Right ventricle myocardium inferior (tissue), 1 donor: ENCODE results near the gene MRNIP. TPM values are rescaled to one million over a fixed set of nuclear protein-coding genes. Genes with fewer than 3 reads are reported as not detected.
"Not testable (repeated sequence)": the region's sequence is repeated elsewhere in the genome, so short reads cannot be mapped to it uniquely, and the experiment has no call there.

ENCODE experiments used
- ATAC-seq: fragments of 200-7000 bp; cut with Tn5 transposase; one replicate; pipeline ENCODE4 v1.9.1; 2020; ENCODE audit warnings: mild to moderate bottlenecking, moderate library complexity
- DNase-seq: peaks from one replicate; pipeline ENCODE4 v3.0.0; 2021; ENCODE audit errors: missing footprints
- intact Hi-C: fragments of 100-400 bp; cut with DNase I; formaldehyde crosslinking; loops from one replicate; pipeline ENCODE4 v1.11.0; 2022
- total RNA-seq: library from RNA; stranded (reverse); fragmentation: NEBNext Ultra II Directional; extraction: Animal tissue kit (Norgen Biotek cat#: 25700); gene quantifications from one replicate; pipeline ENCODE4 v1.2.1, GENCODE V29; 2021
- donor health status: DM: no; HTN: yes; CAD: no; lungs with severe emphysema.

The MRNIP gene
- total RNA-seq, 1 donor from 2014 or later, result 12.2 TPM

DNA sequence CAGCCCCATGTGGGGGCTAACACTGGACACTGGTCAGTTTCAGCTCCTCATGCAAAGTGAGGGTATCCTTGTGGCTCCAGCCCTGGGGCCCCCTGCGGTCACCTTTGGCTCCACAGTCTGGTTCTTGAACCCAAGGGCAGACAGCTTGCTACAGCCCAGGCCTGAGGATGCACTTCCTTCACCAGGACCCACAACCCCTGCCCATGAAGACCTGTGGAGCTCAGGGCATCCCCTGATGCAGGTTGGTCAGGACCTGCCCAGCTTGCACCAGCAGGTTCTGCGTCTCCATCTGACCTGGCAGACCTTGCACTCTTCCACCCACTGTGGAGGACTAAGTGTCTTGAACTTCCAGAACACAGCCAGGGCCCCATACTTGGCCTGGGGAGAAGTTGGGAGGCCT, 3.7 kb upstream of the MRNIP start:
- no peak for DNase-seq
- ATAC-seq, result no peak
- intact Hi-C loops, result no loop called here

DNA sequence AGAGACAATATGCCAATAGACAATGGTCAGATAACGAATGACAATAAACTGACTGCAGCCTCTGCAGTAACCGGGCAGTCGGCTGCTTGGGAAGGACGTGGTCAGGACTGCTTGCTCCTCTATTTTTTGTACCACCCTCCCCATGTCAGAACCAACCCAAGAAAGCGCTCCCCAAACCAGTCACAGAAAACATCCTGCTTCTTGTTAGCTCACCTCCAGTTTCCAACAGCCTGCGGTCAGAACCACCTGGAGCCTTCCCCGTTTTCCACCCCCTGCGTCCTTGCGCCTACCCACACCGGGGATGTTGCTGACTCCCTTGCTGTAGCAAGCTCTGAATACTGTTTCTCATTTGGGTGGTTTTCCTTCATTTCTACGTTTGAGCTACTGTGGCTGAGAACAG, 1.7 kb upstream of the MRNIP start:
- intact Hi-C loops, result no loop called here
- no peak for DNase-seq
- no peak for ATAC-seq

DNA sequence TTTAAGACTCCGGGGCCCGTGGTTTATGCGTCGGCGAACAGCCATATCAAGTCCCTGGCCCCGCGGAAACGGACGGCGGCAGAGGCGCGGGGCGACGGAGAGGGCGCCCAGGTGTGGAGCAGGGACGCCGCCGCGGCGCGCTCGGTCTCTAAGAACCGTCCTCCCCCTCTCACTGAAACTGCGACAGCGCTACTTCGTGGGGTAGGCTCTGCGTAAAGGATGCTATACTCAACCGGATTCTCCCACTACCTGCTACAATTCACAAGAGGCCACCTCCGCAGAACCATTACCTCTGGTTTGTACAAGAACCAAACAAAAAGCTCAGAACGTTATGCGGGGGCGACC, 404 bp downstream of the MRNIP start:
- ATAC-seq (peak; percentile 38), DNase-seq (no peak)
- intact Hi-C loops, result loop anchor here (1.0 kb wide), 2 partner anchors 37 to 49 kb away; partner anchors contain the start of gene TBC1D9B

DNA sequence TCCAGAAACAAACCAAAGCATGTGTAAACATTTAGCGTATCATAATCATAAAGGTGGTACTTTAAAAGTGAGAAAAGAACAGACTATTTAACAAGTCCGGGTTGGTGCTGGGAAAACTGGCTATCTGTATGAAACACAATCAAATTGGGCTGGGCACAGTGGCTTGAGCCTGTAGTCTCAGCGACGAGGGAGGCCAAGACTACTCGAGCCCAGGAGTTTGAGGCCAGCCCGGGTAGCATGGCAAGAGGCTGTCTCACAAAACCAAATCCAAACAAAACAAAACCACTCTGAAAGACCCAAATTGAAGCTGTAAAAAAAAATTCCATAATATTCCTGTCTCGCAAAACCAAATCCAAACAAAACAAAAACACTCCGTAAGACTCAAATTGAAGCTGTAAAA, 4.3 kb downstream of the MRNIP start:
- intact Hi-C loops, result no loop called here
- no peak for ATAC-seq
- DNase-seq, result no peak

DNA sequence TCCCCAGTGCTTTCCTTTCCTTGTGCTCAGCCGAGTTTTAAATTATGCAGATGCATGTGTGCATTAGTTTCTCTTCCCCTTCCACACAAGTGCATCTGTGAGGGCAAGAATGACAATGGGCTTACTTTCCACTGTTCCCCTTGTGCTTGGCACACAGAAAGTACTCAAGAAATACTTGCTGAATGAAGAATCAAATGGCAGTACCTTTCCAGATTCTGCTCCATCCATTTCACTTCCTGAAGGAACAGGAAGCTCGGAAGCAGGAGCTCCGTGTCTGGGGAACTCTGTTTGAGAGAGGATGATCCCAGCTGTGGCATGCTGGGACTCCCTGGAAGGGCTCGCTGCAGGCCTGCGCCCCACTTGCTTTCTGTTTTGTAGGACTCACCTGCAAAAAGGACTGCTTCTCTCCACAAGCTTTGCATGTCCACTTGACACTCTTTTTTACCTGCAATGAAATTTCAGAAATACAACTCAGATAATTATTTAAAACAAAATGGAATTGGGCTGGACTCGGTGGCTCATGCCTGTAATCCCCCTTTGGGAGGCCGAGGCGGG, 5.5 kb downstream of the MRNIP start:
- ATAC-seq, result no peak
- DNase-seq, result no peak
- intact Hi-C loops, result no loop called here

DNA sequence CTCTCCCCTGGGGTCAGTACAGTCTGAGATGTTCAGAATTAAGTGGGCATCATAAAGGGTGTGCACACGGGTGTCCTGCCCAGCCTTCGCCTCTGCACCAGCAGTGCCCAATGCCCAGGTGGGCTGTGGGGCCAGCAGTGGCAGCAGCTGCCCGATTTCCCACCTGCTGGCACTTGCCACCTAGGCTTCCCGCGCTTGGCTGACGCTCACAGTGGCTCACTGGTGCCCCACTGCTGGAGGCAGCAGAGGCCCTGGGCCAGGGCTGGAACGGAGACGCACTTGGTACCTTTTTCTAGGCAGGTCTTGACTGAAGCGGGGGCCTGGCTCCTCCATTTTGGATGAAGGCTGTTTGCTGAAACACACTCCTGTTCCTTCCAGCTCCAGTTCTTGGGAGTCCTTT, 17.0 kb downstream of the MRNIP start:
- intact Hi-C loops, result no loop called here
- ATAC-seq, result no peak

DNA sequence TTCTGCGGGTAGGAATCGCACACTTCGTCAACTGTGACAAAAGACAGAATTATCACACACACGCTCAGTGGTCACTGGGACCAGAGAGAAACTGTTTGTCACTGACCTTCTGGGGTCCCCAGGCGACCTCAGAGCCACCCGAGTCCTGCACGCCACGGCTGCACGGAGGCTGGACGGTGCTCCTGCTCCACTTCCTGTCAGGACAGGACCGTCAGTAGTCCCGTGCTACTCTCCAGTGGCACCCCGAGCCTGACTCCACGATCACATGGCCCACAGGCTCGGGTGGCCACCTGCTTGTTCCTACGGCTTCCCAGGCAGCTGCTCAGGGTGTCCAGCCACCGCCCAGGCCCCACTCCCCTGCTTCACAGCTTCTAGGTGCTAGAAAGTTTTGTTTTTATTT, 17.9 kb downstream of the MRNIP start:
- intact Hi-C loops, result no loop called here
- ATAC-seq, result no peak
- DNase-seq, result no peak

More for the DNA sequence above, 17.0 kb downstream of the MRNIP start:
- DNase-seq, result no peak

DNA sequence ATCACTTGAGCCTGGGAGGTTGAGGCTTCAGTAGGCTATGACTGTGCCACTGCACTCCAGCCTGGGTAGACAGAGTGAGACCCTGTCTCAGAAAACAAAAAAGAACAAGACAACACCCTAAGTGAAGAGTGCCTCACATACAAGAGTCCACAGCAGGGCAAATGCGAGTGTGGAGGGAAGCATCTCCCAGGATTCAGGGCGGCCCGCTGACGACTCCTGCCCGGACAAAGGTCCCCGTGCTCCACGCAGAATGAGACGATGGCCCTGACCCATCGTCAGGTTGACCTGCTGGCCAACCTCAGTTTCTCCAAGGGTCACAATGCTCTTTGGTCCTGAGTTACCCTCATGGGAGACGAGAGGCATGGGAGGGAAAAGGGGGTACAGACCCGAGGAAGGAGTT, 18.3 kb downstream of the MRNIP start:
- ATAC-seq, result no peak
- DNase-seq, result no peak
- intact Hi-C loops, result no loop called here

DNA sequence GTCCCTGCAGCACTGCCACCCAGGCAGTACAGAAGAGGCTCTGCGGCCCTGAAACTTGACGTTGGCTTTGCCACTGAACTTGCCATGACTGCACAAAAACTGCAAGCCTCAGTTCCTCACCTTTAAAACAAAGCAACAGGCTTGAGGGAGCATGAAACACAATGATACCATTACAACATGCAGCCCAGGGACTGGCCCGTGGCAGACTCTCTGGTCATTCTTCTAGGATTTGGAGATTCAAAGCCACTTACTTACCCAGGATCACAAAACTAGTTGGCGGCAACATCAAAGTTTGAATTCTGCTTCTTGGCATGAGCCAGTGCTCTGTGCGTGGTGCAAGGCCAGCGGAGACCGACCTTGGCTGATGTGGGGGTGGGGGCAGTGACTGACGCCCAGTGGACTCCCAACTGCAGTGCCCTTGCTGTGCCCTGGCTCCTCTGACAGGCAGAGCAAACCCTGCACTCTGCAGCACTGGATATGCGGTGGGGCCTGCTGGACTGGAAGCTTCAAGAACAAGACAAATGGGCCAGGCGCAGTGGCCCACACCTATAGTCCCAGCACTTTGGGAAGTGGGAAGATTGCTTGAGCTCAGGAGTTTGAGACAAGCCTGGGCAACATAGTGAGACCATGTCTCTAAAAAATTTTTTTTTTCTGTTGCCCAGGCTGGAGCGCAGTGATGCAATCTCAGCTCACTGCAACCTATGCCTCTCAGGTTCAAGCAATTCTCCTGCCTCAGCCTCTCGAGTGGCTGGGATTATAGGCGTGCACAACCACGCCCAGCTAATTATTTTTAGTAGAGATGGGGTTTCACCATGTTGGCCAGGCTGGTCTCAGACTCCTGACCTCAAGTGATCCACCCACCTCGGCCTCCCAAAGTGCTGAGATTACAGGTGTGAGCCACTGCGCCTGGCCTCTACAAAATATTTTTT, 19.0 kb downstream of the MRNIP start:
- ATAC-seq (peak; percentile 63), DNase-seq (peak; percentile 78)

DNA sequence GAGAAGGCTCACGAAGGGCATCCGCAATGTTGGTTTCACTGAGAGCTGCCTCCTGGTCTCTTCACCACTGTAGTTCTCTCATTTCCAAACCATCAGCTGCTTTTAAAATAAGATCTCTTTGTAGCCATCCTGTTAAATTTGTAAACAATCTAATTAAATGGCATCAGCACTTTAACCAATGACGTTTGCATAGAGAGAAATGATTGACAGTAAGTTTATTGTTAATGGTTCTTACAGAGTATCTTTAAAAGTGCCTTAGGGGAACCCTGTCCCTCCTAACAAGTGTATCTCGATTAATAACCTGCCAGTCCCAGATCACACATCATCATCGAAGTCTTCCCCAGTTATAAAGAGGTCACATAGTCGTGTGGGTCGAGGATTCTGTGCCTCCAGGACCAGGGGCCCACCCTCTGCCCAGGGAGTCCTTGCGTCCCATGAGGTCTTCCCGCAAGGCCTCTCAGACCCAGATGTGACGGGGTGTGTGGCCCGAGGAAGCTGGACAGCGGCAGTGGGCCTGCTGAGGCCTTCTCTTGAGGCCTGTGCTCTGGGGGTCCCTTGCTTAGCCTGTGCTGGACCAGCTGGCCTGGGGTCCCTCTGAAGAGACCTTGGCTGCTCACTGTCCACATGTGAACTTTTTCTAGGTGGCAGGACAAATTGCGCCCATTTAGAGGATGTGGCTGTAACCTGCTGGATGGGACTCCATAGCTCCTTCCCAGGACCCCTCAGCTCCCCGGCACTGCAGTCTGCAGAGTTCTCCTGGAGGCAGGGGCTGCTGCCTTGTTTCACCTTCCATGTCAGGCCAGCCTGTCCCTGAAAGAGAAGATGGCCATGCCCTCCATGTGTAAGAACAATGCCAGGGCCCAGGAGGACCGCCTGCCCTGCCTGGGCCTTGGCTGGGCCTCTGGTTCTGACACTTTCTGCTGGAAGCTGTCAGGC, 21.3 kb downstream of the MRNIP start:
- DNase-seq (no peak), ATAC-seq (peak; percentile 33)
- intact Hi-C loops, result no loop called here

More for the DNA sequence above, 19.0 kb downstream of the MRNIP start:
- intact Hi-C loops, result no loop called here

DNA sequence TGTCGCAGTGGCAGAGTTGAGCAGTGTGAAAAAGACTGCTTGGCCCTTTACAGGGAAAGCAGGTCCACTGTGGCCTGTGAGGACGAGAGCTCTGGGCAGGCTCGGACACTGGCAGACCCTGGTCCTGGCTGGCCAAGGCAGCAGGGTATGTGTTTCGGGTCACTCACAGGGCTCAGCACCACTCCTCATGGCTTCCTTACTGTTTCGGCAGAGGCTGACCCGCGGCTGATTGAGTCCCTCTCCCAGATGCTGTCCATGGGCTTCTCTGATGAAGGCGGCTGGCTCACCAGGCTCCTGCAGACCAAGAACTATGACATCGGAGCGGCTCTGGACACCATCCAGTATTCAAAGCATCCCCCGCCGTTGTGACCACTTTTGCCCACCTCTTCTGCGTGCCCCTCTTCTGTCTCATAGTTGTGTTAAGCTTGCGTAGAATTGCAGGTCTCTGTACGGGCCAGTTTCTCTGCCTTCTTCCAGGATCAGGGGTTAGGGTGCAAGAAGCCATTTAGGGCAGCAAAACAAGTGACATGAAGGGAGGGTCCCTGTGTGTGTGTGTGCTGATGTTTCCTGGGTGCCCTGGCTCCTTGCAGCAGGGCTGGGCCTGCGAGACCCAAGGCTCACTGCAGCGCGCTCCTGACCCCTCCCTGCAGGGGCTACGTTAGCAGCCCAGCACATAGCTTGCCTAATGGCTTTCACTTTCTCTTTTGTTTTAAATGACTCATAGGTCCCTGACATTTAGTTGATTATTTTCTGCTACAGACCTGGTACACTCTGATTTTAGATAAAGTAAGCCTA, 22.2 kb downstream of the MRNIP start:
- ATAC-seq, result peak; percentile 8
- no peak for DNase-seq
- intact Hi-C loops, result no loop called here

DNA sequence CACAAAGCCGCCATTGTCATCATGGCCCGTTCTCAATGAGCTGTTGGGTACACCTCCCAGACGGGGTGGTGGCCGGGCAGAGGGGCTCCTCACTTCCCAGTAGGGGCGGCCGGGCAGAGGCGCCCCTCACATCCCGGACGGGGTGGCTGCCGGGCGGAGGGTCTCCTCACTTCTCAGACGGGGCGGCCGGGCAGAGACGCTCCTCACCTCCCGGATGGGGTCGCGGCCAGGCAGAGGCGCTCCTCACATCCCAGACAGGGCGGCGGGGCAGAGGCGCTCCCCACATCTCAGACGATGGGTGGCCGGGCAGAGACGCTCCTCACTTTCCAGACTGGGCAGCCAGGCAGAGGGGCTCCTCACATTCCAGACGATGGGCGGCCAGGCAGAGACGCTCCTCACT, 23.7 kb downstream of the MRNIP start:
- intact Hi-C loops, DNase-seq, ATAC-seq: not testable (repeated sequence)

DNA sequence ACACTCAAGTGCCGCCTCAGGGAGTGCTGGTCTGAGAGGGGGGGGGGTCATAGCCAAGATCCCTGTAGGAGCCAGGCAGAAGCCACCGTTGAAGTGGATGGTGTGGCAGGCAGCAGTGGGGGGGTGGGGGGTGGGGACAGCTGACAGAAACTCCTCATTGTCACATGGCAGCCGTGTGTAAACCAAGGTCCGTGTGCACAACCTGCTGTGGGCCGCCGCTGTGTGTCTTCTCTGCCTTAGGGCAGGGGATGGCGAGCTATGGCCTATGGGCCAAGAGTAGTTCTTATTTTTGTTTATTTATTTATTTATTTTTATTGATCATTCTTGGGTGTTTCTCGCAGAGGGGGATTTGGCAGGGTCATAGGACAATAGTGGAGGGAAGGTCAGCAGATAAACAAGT, 24.5 kb downstream of the MRNIP start:
- intact Hi-C loops, result no loop called here
- ATAC-seq, result no peak
- no peak for DNase-seq

DNA sequence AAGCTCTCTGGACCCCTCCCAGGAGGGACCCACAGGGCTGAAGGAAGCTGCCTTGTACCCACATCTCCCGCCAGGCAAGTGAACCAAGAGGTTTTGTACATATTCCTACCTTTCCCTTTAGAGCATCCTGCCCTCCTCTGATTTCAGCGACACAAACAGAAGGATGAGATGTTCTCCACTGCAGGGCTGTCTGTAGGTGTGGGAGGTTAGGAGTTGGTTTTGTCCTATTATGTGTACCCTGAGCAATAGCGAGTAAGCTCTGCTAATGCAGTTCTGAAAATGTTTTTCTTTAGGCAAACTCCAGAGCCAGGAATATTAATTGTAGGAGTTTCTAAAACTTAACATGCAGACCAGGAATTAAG, 24.9 kb downstream of the MRNIP start:
- ATAC-seq (no peak), DNase-seq (no peak)
- intact Hi-C loops, result no loop called here

DNA sequence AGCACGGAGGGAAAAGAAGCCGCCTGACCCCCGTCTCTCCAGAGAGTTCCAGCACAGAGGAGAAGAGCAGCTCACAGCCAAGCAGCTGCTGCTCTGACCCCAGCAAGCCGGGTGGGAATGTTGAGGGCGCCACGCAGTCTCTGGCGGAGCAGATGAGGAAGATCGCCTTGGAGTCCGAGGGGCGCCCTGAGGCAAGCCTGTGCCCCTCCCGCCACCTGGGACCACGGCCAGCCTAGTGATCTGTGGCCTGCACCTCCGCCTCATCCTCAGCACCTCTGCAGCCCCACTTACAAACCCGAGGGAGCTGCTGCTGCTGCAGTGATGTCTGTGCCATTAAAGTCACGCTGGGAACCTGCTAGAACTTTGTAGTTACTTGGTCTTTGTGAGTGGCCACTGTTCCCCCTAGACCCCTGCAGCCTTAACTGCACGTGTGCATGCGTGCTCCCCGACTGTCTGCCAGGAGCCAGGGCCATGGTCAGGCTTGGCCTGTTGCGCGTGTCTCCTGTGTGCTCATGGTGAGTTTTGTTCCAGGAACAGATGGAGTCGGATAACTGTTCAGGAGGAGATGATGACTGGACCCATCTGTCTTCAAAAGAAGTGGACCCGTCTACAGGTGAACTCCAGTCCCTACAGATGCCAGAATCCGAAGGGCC, 25.4 kb downstream of the MRNIP start:
- intact Hi-C loops, result no loop called here
- DNase-seq (no peak), ATAC-seq (no peak)

DNA sequence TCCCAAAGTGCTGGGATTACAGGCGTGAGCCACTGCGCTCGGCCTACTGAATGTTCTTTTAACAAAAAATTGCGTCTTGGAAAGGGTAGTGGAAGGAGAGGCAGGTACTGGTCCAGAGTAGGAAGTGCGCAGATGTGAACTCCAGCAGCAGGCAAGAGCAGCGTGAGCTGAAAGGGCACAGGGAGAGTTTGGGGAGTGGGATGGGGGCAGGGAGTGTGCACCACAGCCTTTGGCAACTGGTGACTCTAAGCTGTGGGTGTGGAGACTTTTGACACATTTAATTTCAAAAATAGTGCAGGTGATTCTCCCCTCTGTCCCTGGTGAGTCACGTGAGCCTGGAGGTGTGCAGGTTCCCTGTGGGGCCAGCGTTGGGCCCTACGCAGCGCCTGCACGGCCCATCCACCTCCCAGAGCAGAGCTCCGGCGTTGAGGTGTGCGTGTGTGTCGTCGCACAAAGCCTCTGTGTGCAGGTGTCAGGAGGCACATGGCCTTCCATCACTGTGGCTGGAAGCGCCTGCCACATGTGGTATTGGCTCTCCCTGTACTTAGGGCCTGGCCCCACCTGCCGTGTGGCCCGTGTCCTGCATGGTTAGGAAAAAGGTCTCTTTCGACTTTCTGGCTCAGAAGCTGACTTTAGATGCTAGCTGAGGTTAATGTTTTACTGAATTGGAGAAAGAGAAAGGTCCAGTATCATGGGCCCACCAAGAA, 26.4 kb downstream of the MRNIP start:
- intact Hi-C loops, result no loop called here
- no peak for ATAC-seq
- no peak for DNase-seq

DNA sequence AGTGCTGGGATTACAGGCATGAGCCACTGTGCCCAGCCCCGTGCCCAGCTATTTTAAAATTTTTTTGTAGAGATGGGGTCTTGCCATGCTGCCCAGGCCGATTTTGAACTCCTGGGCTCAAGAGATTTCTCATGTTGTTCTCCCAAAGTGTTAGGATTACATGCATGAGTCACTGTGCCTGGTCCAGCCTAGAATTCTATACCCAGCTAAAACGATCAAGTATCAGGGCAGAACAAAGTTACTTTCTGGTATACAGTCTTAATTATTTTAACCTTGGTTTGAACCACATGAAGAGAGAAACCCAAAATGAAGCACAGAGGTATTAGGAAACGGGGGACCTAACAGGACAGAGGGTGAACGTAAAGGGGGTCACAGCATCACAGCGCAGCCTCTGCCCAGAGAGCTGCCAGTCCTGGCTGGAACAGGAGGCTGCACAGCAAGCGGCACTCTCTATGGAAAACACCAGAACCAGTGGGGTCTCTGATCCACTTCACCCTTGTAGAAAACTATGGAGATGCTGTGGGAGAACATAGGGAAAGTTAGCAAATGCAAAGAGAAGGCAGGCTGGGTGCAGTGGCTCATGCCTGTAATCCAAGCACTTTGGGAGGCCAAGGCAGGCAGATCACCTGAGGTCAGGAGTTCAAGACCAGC, 27.7 kb downstream of the MRNIP start:
- intact Hi-C loops, result no loop called here
- ATAC-seq (no peak), DNase-seq (no peak)
